NCI-H146 treated with DMSO at 0.1 percent for 48 hours (cell line): ENCODE results near the gene LRRC18.

Experiments
- DNase-seq: peaks from one replicate; lab custom pipeline; 2025; ENCODE audit not compliant: unreplicated experiment; lab: John Stamatoyannopoulos, UW

Gene LRRC18

GRCh38 chr10:48946891-48947500 is 7.4 kb upstream of the LRRC18 start:
- DNase-seq = no peak

GRCh38 chr10:48946332-48946731 is 6.7 kb upstream of the LRRC18 start:
- no peak for DNase-seq

GRCh38 chr10:48945441-48946130 is 5.9 kb upstream of the LRRC18 start:
- DNase-seq = no peak

- DNase-seq = no peak
Observed at GRCh38 chr10:48944171-48944570, 4.5 kb upstream of the LRRC18 start.

GRCh38 chr10:48943096-48943495 is 3.5 kb upstream of the LRRC18 start:
- DNase-seq = no peak

- DNase-seq = no peak
Observed at GRCh38 chr10:48941427-48942075, 1.9 kb upstream of the LRRC18 start.

- no peak for DNase-seq
Observed at GRCh38 chr10:48940958-48941357, 1.3 kb upstream of the LRRC18 start.

GRCh38 chr10:48940372-48940771 is 732 bp upstream of the LRRC18 start:
- DNase-seq = no peak

- DNase-seq = no peak
Observed at GRCh38 chr10:48938990-48939536, 577 bp downstream of the LRRC18 start.

- no peak for DNase-seq
Observed at GRCh38 chr10:48938281-48938680, 1.4 kb downstream of the LRRC18 start.

- no peak for DNase-seq
Observed at GRCh38 chr10:48937796-48938195, 1.8 kb downstream of the LRRC18 start.

- DNase-seq = no peak
Observed at GRCh38 chr10:48935577-48935976, 4.1 kb downstream of the LRRC18 start.

GRCh38 chr10:48934672-48935501 is 4.8 kb downstream of the LRRC18 start:
- DNase-seq = no peak

- DNase-seq = no peak
Observed at GRCh38 chr10:48932831-48933664, 6.6 kb downstream of the LRRC18 start.

GRCh38 chr10:48931188-48931587 is 8.5 kb downstream of the LRRC18 start:
- no peak for DNase-seq

GRCh38 chr10:48929413-48929990 is 10.1 kb downstream of the LRRC18 start:
- no peak for DNase-seq

- DNase-seq = no peak
Observed at GRCh38 chr10:48926764-48927540, 12.7 kb downstream of the LRRC18 start.

GRCh38 chr10:48926255-48926654 is 13.4 kb downstream of the LRRC18 start:
- DNase-seq = no peak

GRCh38 chr10:48924988-48925387 is 14.7 kb downstream of the LRRC18 start:
- no peak for DNase-seq
